Measurements from ENCODE around the gene ESYT2.

The ESYT2 gene

DNA sequence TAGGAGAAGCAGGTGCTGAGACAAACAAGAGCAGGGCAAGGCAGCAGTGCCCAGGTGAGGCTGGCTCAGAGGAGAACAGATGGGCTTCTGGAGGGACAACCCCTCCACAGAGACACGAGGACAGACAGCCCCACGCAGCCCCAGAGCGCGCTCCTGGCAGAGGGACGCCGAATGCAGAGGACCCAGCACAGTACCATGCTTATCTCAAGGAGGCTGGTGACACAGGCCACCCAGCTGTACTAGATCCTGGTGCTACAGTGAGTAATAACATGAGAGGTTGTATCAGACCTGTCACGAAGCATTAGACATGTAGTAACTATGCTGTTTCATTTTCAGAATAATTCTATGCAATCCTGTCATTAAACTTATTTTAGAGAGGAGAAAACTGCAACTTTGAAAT is 64.3 kb downstream of the ESYT2 start:
- DNase-seq = no peak

DNA sequence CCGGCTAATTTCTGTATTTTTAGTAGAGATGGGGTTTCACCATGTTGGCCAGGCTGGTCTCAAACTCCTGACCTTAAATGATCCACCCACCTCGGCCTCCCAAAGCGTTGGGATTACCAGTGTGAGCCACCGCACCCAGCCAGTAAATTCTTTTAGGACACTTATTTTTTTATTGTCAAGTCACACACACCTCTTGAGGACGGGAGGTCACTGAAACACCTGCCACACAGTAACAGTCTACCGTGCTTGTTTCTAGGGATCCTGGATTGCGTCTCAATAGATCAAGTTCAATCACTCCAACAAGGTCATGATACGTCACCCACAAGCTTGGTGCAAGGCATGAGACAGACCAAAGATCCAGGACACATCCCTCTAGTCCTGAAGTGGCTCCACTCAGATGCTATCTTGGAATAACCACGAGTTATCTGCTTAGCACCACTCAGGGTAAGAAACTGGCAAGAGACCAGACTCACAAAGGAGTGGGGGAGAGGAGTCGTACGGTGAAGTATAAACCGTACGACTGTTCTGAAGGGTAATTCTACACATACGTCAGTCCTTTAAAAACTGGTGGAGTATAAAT is 65.8 kb downstream of the ESYT2 start:
- DNase-seq = no peak

DNA sequence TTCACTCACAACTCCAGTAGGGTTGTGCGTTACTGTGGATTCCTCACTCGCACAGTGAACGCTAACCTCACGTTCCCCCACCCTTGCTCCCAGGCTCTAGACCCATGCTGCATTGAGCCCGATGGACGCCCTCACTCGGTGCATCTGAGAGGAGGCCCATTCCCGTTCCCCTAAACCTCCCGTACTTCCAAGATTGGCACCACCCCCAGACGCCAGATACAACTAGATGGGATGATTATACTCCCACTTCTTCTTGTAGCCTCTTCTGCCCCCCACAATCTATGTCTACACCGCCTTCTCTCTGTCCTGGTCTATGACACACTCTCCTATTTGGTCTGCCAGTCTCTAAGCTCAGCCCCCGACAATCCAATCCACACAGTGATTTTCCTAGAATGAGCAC is 67.4 kb downstream of the ESYT2 start:
- no peak for DNase-seq

DNA sequence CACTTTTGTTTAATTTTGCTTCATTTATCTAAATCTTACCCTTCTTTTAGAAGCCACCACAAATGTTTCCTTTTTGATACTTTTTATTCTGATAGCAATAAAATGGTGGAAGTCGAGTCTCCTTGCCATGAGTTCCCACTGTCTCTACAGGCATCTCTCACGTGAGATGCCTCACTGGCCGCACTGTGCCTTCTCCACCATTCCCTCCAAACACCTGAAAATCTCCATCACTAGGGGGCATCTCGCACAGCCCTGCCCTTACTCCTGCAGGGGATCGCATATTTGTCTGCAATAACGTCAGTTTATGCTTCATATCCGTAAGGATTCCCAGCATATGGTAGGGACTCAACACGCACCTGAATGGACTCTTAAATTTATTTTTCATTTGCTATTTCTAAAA is 68.4 kb downstream of the ESYT2 start:
- no peak for DNase-seq

DNA sequence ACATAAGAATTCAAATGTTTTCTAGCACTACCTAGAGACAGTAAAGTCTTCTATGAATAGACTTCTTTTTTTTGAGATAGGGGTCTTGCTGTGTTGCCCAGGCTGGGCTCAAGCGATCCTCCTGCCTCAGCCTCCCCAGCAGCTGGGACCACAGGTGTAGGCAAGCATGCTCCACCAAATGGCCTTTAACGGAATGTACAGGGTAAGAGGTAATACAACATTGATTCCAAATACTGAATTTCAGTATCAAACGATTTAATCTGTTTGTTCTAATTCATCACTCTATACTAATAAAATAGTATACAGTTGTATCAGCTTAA is 68.9 kb downstream of the ESYT2 start:
- DNase-seq = no peak

DNA sequence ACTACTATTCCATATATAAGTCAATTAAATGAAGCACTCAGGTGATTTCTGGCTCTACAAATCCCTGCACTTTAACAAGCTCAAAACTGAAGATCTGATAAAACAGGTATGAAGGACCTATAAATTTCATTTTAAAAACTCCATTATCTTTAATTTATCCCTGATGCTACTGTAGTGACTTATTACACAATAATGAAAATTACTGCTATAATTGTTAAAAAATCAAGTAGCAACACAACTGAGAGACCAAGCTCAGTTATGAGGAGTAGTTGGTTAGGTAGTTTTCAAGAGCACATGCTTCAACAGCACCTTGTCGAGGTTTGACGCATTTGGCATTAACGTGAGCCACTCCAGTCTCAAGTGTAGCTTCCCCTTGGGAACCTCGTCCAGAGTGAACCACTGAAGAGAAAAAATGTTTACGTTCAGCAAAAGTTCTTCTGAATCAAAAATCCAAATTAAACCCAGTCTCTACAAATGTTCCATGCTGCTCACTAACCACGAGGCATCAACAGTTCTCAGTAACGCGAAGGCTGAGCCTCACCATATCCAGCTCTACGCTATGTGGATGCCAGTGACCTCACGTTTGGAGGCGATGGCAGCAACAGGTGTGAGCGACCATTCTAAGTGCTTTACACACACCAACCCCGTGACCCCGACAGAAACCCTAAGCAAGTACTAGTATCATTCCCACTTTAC is 69.4 kb downstream of the ESYT2 start:
- DNase-seq = no peak

DNA sequence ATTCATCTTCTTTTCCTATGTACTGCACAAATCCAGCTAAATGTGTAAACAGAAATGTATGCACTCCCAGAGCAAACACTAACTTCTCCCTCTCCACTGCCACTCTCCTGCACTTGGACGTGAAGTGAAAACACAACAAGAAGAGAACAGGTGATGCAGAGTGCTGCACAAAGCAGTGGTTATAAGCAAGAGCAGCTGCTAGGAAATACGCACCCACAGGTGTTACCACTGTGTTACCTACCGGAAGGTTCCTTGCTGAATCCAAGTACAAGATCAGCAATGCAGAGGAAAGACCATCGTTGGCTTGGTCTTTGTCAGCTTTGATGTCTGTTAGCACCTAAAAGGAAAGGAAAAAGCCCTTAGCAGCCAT is 70.1 kb downstream of the ESYT2 start:
- DNase-seq = no peak

DNA sequence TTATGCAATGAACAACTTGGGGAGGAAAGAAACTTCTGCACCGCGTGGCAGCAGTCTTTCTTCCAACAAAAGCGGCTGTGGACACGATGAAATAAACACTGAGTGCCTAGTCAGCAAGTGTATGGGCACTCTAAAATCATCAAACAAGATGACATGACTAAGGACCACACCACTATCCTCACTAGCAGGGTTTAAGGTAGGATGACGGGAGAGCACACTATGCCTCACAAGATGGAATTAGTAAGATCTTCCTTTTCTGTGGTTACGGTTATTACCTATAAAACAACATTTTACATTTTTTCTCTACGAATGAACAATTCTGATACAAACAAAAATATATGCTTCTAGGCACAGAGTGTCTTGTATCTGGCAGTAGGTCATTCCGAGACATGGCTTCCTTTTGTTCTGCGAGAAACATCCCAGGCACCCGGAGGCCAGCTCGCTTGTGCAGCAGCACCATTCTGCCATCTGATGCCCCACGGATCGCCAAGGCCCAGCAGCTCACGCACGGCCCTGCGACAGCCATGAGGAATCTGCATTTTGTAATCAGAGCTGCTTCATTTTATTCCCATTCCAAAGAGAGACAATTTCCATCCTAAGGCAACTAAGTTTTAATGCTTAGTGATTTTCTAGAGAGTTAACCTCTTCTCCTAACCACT is 70.6 kb downstream of the ESYT2 start:
- DNase-seq = no peak

DNA sequence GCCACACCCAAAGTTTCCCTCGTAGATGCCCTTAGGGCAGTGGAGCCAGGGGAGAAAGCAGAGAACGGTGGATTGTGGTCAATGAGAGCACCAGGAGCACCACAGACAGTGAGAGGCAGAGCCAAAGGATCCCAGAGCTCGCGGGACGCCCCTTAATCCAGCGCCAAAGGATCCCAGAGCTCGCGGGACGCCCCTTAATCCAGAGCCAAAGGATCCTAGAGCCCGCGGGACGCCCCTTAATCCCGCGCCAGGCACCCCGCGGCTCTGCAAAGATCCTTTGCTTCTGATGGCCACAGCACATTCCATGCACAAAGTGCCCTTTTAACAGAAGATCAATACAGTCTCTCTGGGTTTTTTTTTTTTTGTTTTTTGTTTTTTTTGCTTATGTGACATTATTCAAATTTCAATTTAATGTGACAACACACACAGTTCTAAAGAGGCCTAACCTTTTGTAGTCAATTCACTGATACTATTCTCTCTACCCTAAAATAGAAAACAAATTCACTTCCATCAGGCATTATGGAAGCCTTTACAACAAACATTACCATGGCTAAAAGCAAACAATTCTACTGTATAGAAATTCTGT is 71.8 kb downstream of the ESYT2 start:
- DNase-seq = no peak

DNA sequence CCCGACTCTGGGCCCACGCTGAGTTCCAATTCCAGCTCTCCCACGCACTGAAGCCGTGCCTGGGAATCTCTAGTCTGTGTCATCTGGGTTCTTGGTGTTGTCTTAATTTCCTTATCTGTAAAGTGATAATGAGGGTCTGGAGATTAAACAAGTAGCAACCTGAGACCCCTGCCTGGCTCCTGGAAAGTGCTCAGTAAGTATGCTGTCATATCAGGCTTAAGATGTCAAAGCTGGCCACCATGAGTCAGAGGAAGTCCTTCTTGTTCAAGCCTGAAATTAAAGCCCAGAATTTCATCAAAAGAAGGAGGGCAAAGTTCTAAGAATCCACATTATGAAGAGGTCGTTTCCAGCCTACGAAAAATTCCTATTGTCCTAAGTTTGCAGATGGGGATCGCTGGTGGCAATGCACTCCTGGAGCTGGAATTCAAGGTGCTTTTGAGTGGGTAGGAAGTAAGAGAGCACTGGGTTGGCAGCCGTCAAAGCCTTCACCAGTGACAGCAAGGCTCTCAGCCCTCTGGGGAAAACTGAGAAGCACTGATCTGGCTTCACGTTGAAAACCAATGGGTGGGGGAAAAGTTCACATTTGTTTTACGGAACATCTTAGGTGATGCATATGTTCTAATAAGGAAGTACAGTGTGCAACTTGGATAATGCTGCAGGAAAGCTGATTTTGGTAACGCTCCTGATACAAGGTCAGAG is 74.4 kb downstream of the ESYT2 start:
- DNase-seq = no peak

DNA sequence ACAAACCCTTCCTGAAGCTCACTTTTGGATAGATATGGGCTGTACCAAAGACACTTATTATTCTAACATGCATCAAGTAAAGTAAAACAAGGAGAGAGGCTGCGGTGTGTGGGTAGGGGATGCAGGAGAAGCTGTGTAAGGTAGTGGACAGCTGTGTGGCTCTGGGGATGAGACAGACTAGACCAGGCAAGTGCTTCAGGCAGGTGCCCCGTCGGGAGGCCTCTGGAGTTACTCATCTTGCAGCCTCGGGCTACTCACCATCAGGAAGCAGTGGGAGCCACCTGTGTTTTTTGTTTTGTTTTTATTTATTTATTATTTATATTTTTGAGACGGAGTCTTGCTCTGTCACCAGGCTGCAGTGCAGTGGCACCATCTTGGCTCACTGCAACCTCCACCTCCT is 75.4 kb downstream of the ESYT2 start:
- DNase-seq = no peak

DNA sequence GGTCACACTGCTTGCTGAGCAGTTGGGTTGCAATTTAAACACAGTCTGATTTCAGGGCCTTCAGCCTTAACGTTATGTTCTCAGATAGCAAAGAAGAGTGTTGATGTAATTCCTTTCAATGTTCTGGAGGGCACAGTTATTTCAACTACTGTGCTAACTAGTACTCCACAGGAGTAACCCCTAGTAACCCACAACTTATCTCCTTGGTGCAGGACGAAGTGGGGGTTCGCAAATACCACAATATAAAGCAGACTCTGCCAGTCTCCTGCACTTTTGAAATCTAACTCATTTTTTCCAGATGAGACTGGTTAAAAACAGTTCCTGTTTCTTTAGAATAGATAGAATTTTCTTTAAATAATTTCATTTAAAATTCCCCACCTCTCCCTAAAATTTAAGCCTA is 77.6 kb downstream of the ESYT2 start:
- DNase-seq = no peak

DNA sequence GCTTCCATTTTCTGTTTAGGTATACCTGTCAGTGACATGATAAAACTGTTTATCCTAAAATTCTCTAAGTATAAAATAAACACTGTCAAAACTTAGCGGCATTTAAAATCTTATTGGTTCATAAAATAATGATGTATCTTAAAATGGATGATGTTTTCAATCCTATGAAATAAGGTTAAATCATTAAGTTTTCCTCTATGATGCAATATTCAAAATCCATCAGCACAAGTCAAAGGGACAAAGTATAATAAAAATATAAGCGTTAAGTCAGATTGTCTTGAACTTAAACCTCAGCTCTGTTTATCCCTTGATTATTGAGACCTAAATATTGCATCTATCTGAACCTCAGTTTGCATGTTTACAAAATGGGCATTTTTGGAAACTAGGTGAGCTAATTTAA is 78.1 kb downstream of the ESYT2 start:
- no peak for DNase-seq

DNA sequence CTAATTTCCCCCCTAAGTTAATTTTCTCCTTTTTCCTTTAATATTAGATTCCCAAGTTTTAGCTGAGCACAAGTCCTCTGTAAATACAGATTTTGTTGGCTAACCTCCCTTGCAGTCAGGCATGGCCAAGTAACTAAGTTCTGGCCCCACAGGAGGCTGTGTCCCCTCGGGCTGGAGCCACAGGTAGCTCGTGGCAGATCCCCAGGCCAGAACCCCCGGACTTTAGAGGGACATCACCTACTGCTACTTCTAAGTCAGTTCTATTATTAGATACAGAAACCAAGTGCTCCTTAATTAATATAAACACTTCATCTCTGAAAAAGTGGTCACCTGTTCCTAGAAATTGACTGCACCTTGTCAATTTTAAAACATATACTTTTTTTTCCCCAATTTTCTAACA is 78.6 kb downstream of the ESYT2 start:
- no peak for DNase-seq

DNA sequence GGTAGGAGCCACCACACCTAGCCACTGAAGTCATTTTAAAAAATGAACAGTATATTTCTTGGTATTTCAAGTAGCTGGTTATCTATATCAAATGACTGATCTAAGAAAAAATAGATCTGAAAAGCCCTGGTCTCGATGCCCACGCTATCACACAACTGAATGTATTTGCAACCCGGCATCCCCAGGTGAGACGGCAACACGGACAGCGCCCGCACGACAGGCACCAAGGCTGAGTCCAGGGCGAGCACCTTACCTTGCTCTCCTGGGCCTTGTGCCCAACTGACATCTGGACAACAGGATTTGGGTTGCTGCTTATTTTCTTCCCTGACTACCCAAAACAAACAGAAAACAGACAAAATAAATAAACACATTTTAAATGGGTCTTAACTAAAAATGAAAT is 79.9 kb downstream of the ESYT2 start:
- DNase-seq = no peak

DNA sequence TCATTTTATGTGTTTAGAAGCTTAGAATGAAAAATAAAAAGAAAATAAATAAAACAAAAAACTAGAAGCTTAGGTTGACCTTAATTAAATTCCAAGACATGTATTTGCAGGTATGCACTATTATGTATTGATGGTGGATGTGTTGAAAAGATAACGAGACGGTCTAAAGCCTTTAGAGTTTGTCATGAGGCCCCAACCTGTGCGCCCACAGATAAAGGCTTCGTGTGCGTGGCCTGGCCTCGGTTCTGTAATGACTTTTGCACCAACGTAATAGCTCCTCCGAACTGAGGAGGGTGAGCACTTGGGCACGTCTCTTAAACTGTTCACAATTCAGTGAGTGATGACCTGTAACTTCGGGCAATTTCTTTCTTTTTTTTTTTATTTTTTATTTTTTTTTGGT is 81.0 kb downstream of the ESYT2 start:
- no peak for DNase-seq

DNA sequence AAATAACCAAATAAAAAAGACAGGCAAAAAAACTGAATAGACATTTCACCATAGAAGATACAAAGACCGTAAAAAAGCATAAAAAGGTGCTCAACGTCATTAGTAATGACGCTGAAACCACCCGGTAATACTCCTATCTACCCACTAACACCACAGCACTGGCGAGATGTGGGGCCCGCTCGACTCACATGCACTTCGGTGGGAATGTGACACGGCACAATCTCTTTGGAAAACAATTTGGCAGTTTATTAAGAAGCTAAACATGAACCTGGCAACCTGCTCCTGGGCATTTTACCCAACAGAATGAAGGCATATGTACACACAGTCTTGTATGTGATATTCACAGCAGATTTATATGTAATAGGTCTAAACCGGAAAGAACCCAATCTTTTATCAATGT is 81.9 kb downstream of the ESYT2 start:
- no peak for DNase-seq

DNA sequence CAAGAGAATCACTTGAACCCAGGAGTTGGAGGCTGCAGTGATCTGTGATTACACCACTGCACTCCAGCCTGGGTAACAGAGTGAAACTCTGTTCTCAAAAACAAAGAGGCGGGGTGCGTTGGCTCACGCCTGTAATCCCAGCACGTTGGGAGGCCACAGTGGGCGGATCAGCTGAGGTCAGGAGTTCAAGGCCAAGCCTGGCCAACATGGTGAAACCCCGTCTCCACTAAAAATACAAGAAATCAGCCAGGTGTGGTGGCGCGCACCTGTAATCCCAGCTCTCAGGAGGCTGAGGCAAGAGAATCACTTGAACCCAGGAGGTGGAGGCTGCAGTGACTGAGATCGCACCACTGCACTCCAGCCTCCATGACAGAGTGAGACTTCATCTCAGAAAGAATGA is 82.4 kb downstream of the ESYT2 start:
- no peak for DNase-seq

DNA sequence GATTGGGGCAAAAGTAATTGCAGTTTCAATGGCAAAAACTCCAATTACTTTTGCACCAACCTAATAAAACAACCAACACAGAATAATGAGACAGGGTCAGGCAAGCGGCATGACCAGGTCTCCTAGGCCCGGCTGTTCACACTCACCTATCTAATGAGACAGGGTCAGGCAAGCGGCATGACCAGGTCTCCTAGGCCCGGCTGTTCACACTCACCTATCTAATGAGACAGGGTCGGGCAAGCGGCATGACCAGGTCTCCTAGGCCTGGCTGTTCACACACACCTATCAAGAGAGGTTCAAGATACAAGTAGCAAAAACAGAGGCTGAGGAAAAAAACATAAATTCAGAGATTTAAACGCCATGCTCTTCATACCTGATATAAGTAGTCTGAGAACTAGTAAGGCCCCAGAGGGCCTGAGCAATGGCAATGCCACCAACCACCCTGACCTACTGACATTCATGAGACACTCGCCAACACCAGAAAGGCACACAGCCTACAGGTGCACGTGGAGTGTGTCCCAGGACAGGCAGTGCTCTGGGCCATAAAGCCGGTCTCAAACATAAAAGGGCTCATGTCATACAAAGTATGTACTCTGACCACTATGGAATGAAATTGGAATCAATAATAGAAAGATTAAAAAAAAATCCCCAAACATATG is 84.1 kb downstream of the ESYT2 start:
- DNase-seq = no peak

DNA sequence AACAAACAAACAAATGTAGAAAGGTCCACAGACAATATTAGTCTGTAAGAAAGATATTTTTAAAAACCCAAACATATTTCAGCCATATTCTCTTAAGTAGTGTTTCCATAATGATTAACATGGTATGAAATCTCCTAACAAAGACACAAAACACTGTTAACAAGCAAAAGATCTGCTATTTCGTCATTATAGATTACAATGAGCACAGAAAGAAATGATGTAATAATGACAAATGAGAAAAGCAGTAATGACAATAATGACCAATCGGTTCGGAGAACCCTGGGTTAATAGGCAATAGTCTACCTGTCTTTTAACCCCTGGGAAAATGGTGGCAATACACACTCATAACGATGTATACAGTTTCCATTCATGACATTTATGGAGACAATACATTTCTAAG is 85.2 kb downstream of the ESYT2 start:
- DNase-seq = no peak

DNA sequence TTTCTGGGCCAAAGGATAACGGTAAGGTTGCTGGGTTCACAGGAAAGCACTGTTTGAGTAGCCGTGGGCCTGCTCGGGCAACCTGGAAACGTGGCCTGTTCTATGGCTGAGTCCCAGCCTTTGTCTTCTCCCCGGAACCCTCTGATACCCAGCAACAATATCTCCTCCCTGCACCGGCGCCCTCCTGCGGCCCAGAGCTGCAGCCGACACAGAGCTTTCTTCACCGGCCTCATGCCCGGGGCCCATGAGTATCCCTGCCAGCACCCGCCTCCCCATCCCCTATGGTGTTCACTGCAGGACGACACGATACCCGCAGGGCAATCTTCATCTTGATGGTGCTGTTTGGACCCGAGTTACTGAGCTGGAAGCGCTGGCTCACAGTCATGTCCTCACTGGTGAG is 86.1 kb downstream of the ESYT2 start:
- DNase-seq = no peak

DNA sequence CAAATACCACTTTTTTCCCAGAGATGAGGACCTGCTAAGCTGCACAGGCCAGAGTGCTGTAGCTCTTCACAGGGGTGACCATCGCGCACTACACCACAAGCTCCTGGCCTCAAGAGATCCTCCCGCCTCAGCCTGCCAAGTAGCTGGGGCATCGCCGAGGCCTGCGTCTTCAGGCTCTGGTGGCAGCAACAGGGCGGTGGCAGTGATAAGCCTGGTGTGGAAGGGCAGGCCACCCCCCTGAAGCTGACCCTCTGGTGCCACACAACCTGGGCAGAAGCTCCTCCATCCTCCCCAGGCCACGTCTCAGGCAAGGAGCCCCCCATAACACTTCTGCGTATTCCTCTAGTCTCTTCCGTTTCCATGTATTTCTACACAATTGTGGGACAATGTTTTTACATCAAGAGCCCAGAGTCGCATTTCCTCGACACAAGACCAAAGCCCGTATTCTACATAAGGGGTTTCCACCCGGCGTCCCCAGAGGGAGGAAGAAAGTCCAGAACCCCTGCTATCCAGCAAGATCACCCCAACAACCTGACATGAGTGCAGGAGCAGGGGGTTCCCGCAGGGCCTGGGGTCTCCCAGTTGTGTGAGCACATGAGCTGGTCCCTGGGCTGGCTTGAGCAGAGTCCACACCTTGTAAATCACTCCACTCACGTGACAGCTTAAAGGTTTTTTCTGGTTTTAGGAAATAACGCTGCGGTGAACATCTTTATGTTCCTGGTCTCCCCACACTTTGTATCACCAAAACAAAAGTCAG is 87.1 kb downstream of the ESYT2 start:
- DNase-seq = no peak

DNA sequence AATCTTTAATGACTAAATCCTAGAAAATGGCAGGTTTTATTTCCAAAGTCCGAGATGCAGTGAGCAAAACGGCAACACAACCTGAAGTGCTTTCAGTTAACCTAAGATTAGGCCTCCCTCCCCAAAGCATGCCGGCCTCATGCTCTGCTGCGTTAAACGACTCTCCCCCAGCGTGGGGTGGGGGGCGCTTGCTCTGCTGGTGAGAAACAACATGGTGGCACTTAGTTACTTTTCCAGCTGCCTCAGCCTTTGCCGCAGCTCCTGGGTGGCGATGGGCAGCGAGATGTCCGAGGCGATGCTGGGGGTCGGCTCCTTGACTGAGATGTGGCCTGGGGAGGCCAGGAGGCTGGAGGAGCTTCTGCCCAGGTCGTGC is 88.0 kb downstream of the ESYT2 start:
- DNase-seq = no peak
